ENCODE results near the gene HOXC12.

HOXC12 gene

GRCh38 chr12:53963434-53964314 is 9.0 kb downstream of the HOXC12 start (continued):
- TF ChIP-seq ZNF518A (tag by site-specific recombination; conservative IDR thresholded peaks at IDR 0.05; ENCODE audit: low read depth) (no peak), ZBTB26 (tag by site-specific recombination; optimal IDR thresholded peaks at IDR 0.05) (peak; percentile 29), ZNF488 (tag by site-specific recombination; IDR thresholded peaks at IDR 0.05) (no peak), HOXC10 (CRISPR knock-in tag; IDR thresholded peaks at IDR 0.05) (no peak), GLI2 (tag by site-specific recombination; IDR thresholded peaks at IDR 0.05; ENCODE audit: borderline replicate concordance, low read depth) (no peak; the same call in 1 of the 2 replicates), ZNF324 (tag by site-specific recombination; IDR thresholded peaks at IDR 0.05) (0 out of 2 replicates have a peak, but pooled peaks have one; percentile 52), ZNF239 (tag by site-specific recombination; IDR thresholded peaks at IDR 0.05) (no peak), FEZF1 (tag by site-specific recombination; IDR thresholded peaks at IDR 0.05) (peak; percentile 78), ZNF792 (tag by site-specific recombination; IDR thresholded peaks at IDR 0.05) (no peak), ZBTB21 (tag by site-specific recombination; IDR thresholded peaks at IDR 0.05) (no peak; the same call in 1 of the 2 replicates), BCL11A (tag by site-specific recombination; IDR thresholded peaks at IDR 0.05; ENCODE audit: low read depth) (no peak), ZNF175 (tag by site-specific recombination; IDR thresholded peaks at IDR 0.05) (no peak), ZNF133 (tag by site-specific recombination; IDR thresholded peaks at IDR 0.05) (no peak), ZNF621 (tag by site-specific recombination; IDR thresholded peaks at IDR 0.05) (no peak), YY1 (tag by site-specific recombination; IDR thresholded peaks at IDR 0.05) (no peak), ZNF426 (tag by site-specific recombination; IDR thresholded peaks at IDR 0.05) (no peak), MEIS1 (CRISPR knock-in tag; IDR thresholded peaks at IDR 0.05; ENCODE audit: borderline replicate concordance) (no peak), PRDM2 (tag by site-specific recombination; IDR thresholded peaks at IDR 0.05; ENCODE audit: borderline replicate concordance) (no peak), ZNF571 (tag by site-specific recombination; IDR thresholded peaks at IDR 0.05) (no peak), SP7 (tag by site-specific recombination; IDR thresholded peaks at IDR 0.05) (peak; percentile 90), ZNF23 (tag by site-specific recombination; IDR thresholded peaks at IDR 0.05; ENCODE audit: borderline replicate concordance) (no peak), ZNF398 (tag by site-specific recombination; IDR thresholded peaks at IDR 0.05) (peak; percentile 65), ZNF202 (tag by site-specific recombination; IDR thresholded peaks at IDR 0.05; ENCODE audit: borderline replicate concordance) (no peak), ZNF354C (tag by site-specific recombination; IDR thresholded peaks at IDR 0.05; ENCODE audit: borderline replicate concordance, low read depth) (no peak)

Measured in HEK293 (cell line).